NCI-H226 (cell line): ENCODE data around the gene HCST.
"Not testable (repeated sequence)": the region's sequence is repeated elsewhere in the genome, so short reads cannot be mapped to it uniquely, and the experiment has no call there.

Experiments
- DNase-seq: peaks from one replicate; pipeline ENCODE4 v3.0.0-alpha.2; 2015

The HCST gene

DNA sequence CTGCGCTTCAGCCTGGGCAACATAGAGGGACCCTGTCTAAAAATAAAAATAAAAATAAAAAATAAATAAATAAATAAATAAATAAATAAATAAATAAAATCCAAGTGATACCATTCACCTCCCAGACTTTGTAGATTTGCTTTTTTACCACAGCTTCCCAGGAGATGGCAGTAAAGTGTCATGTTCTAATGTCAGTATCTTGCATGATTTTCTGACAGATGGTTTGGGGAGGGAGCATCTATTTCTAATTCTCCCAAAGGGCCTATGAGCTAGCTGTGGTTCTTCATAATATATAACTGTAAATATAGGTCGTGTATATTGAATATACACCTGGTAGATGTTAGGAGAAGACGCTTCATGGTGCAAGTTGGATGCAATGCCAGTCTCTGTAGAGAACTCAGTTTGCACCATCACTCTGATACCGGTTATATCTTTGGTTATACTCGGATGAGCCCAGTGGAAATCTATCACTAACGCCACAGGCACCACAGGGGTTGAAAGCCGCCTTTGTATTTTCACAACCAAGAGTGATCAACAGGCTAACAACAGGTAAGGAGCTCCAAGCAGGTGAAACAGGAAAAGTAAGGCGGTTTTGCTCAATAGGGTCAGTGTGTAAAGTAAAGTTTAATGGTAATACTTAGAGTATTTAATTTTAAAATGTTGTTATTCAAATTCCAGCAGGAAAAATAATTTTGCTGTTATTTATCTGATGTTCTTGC lies 20.1 kb upstream of the HCST start:
- peak; percentile 42 for DNase-seq

DNA sequence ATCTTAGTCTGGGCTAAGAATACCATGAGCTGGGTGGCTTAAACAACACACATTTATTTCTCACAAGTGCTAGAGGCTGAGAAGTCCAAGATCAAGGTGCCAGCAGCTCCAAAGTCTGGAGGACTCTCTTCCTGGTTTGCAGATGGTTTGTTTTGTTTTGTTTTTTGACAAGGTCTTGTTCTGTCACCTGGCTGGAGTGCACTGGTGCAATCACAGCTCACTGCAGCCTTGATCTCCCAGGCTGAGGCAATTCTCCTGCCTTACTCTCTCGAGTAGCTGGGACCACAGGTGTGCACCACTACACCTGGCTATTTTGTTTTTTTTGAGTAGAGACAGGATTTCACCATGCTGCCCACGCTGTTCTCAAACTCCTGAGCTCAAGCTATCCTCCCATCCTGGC lies 18.4 kb upstream of the HCST start:
- DNase-seq = no peak

DNA sequence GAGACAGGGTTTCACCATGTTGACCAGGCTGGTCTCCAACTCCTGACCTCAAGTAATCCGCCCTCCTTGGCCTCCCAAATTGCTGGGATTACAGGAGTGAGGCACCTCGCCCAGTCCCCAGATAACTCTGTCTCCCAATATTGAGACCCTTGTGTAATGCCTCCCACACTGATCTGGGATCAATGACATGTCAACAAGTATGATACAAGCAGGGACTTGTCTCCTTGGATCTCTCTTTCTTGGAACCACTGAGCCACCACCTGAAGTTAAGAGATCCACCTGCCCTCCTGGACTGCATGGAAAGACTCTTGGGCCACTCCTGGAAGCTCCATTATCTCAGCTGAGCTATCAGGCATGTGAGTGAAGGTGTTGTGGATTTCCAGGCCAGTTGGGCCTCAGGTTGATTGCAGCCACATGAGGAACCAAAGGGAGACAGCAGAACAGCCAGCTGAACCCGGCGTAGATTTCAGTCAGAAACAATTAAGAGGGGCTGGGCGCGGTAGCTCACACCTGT lies 17.0 kb upstream of the HCST start:
- no peak for DNase-seq

DNA sequence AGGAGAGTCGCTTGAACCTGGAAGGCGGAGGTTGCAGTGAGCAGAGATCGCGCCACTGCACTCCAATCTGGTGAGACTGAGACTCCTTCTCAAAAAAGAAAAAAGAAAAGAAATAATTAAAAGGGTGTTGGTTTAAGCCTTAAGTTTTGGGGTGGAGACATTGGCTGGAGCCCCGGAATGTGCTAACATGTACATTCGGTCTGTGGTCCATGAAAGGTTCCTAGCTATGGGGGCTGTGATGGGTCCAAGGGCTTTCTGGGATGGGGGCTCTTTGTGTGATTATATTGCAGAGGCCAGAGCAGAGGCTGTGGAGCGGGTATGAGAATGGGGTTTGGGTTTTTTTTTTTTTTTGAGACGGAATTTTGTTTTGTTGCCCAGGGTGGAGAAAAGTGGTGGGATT lies 16.4 kb upstream of the HCST start:
- DNase-seq = no peak

- DNase-seq = no peak
Measured at GRCh38 chr19:35887197-35887596, 15.1 kb upstream of the HCST start.

DNA sequence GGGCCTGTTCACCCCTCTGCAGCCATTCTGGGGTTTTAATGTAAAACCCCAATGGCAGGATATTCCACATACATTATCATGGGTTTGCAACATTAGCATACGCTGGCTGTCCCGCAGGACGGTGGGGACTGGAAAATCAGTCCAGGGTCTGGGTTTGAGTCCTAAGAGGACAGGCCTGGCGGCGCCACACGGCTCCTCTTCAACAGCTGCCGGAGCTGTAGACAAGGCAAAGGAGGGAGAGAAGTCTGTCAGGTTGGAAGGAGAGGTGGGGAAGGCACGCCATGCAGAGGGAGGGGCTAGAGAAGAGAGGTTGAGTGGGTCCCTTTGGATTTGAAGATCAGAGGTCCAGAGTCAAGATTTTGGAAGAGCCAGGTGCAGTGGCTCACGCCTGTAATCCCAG lies 13.9 kb upstream of the HCST start:
- DNase-seq = no peak

GRCh38 chr19:35889370-35890112 lies 12.8 kb upstream of the HCST start:
- no peak for DNase-seq

GRCh38 chr19:35890113-35890650 lies 12.1 kb upstream of the HCST start:
- DNase-seq = no peak

GRCh38 chr19:35891819-35892218 lies 10.5 kb upstream of the HCST start:
- DNase-seq = not testable (repeated sequence)

GRCh38 chr19:35894342-35894741 lies 8.0 kb upstream of the HCST start:
- no peak for DNase-seq

DNA sequence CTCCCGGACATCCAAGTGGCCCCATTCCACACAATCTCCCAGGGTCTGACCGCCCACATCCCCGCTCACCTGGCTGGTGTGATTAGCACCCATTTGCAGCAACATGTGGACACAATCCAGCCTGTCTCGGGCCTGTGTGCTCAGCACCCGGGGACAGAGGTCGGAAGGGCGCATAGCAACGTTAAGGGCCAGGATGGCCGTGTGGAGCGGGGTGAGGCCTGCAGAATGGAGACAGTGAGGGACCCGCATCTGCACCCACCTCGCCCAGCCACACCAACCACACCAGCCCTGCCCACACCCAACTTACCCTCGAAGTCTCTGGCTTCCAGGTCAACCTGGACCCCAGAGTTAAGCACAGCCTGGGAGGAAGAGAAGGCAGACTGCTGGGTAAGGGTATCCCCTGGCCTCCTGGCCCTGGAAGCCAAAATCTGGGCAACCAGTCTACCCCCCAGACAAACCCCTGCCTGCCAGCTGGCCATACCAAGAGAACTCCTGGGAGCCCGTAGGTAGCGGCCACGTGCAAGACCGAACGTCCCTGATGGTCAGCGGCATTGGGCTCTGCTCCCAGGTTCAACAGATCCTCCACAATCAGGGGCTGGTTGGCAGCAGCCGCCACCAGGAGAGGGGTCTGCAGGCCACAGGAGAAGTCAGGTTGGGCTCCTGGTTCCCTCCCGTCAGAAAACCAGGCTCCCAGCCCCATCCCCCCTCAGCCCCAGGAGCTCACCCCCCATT lies 6.3 kb upstream of the HCST start:
- DNase-seq = no peak

DNA sequence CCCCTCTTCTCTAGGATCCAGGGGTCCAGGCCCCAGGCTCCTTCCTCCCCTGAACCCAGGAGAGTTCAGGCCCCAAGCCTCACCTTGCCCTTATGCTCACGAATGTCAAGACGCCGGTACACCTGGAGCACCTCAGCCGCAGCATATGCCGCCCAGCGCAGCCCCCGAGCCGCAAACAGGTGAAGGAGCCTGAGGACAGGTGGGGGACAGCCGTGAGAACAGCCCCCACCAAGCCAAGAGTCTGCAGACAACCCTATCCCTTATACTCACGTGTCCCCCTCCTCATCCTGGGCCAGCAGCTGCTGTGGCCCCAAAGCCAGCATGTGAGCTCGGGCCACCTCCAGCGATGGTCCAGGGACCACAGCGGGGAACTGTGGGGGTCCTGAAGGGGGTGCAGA lies 5.7 kb upstream of the HCST start:
- no peak for DNase-seq

DNA sequence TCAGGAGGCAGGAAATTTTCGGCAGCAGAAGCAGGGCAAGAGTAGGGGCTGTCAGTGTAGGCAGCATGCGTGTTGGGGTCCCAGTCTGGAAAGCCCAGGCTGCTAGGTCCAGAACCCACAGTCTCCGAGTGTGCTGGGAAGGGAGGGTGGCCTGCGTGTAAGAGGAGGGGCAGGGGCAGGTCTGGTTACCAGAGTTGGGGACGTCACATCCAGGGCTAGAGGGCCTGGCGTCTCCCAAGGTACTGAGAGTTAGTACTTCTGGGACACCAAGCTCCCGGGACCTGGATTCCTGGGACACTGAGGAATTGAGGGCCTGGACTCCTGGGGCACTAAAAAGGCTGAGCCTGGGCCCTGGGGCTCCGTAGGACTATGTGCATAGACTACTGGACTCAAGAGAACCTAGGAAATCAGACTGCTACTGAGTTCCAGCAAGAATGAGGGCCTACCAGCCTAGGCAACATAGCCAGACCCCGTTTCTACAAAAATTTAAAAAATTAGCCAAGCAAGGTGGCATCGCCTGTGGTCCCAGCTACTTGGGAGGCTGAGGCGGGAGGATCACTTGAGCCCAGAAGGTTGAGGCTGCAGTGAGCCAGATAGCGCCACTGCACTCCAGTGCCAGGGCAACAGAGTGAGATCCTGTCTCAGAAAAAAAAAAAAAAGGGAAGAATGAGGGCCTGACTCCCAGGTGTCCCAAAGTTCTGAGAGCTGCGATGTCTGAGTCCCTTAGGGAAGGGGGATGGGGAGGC lies 4.5 kb upstream of the HCST start:
- DNase-seq = no peak

GRCh38 chr19:35898499-35898809 lies 3.9 kb upstream of the HCST start:
- DNase-seq = no peak

DNA sequence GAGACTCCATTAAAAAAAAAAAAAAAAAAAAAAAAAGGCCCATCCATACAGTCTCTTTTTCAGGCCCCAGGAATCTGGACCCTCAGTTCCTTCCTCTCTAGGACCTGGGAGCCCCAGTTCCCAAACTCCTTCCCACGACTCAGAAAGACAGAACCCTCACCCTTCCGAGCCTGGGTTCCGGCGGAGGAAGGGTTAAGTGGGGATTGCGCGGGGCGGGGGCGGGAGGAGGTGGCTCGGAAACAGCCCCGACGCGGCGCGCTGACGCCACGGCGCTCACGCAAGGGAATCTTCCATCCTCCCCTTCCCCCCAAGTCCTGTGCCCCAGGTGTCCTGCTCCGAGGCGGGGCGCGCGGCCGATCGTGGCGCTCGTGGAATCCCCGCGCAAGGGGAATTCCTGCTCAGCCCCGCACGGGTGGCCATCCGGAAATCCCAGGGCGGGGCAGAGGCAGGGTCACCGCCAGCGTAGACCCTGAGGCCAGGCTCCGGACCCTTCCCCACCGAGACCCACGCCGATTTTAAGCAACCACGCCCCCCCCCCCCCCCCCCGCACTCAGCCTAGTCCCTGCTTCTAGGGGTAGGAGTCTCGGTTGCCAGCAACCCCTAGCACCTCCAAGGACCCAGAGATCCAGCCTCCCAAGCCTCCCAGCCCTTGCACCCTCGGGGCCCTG lies 2.6 kb upstream of the HCST start:
- peak; percentile 81 for DNase-seq

DNA sequence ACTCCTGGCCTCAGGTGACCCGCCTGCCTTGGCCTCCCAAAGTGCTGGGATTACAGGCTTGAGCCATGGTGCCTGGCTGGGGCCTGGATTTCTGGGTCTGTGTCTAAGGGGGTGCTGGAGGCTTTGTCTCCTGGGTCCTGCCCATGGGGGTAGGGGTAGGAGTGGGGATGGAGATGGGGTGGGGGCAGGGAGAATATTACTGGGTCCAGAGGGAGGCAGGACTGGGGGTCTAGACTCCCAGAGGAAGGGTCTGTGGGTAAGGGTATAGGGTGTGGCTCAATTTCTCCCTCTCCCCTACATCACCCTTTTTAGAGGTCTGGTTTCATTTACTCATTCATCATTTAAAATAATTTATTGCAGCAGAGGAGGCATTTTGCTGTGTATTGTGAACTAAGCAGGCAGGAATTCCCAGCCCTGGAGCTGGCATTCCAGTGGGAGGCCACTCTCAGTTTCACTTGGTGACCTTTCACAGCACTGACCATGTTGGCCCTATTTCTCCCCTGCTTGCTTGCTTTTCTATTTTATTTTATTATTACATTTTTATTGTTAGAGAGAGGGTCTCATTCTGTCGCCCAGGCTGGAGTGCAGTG lies 1.2 kb upstream of the HCST start:
- DNase-seq = peak; percentile 55

GRCh38 chr19:35902870-35903475 lies 644 bp downstream of the HCST start:
- DNase-seq = no peak

- no peak for DNase-seq
Measured at GRCh38 chr19:35903550-35904179, 1.3 kb downstream of the HCST start.

DNA sequence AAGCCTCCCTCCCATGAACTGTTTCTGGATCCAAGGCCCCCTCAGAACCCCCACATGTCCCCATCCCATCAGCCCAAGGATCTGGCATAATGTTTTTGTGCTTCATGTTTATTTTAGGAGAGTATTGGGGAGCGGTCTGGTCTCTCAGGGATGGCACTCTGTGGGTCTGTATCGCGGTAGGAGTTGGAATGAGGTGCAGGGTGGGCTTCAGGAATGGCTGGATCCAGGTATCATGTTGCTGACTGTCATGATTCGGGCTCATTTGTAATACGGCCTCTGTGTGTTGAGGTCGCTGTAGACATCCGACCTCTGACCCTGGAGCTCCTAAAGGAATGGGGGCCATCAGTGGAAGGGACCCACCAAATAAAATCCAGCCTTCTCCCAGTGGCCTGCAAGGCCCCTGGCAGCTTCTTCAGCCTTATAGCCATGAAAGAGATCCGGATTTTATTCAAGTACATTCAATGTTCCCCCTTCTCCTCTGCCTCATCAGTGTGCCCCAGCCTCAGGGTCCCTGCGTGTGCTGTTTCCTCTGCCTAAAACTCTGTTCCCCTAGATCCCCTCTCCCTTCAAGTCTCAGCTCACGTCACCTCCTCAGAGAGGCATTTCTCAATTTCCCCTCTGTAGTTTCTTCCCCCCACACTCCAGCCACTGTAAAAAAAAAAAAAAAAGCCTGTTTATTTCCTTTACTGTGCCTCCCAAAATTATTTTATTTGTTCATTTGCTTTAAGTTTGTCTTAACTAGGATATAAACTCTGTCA lies 2.2 kb downstream of the HCST start:
- DNase-seq = no peak

GRCh38 chr19:35905178-35905727 lies 2.9 kb downstream of the HCST start:
- DNase-seq = no peak
